Thyroid gland (tissue), 4 donors: ENCODE data around the gene TBX2.

ENCODE experiments used
- CTCF ChIP-seq, 6 experiments: fragments of 200-600 bp in 3 of 6; fragments of 450-650 bp in 3 of 6; sonication (generic) in 3 of 6; IDR thresholded peaks; one replicate each; pipeline ENCODE4 v1.5.1; 2016 to 2019; ENCODE audit warnings: antibody characterized with exemption in 6 of 6, mild to moderate bottlenecking in 2 of 6, inconsistent platforms in 1 of 6, moderate library complexity in 1 of 6
- POLR2A ChIP-seq, 2 donors: fragments of 450-650 bp; IDR thresholded peaks; one replicate each; pipeline ENCODE4 v1.6.1; 2017; ENCODE audit warnings: antibody characterized with exemption in 2 of 2, mild to moderate bottlenecking in 2 of 2, moderate library complexity in 1 of 2

- TF ChIP-seq CTCF (IDR thresholded peaks at IDR 0.05) (no peak), POLR2A (IDR thresholded peaks at IDR 0.05) (no peak)
Measured at GRCh38 chr17:61385577-61386236, 13.9 kb upstream of the TBX2 start.
